NOMO-1 treated with dmso at 0.1 percent for 144 hours (cell line): ENCODE results near the gene AP3S2.
"Not testable (repeated sequence)": the region's sequence is repeated elsewhere in the genome, so short reads cannot be mapped to it uniquely, and the experiment has no call there.

Experiments used
- DNase-seq: peaks from one replicate; lab custom pipeline; 2025; ENCODE audit not compliant: unreplicated experiment; lab: John Stamatoyannopoulos, UW

The AP3S2 gene

DNA sequence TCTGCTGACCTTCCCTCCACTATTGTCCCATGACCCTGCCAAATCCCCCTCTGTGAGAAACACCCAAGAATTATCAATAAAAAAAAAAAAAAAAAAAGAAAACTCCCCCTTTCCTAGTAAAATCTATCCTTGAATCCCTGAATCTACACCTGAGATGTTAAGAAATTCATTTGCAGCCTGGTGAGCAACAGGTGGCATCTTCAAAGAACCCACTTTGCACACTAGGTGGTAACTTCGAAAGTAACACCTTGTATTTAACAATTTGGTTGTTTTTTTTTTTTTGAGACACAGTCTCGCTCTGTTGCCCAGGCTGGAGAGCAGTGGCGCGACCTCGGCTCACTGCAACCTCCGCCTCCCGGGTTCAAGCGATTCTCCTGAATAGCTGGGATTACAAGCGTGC lies 24.3 kb downstream of the AP3S2 start:
- not testable (repeated sequence) for DNase-seq

DNA sequence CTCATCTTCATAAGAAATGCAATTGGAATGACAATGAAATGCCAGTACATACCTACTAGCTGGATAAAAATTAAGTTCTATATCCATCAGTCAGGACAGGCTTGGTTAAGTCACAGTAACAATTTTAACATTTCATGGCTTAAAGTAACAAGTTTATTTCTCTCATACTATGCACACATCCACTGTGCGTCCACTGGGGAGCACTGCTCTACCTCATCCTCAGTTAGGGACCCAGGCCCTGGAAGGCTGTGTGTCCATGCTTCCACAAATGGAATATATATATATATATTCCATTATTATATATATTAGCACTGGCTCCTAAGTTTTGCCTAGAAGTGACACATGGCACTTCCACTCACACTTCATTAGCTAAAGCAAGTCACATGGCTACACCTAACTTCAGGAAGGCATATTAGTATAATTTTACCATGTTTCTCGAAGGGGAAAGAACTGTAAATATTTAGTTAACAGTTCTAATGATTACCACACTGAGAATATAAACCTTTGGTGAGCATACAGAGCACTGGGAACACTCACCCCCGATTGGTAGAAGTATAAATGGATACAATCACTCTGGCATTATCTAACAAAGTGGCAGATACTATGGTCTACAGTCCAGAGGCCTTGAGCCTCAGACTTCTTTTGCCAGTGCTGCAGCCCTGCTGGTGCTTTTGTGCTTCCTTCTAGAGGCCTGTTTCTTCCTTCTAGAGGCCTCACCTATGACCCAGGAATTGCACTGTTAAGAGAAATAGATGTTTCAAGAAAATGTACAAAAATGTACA lies 28.6 kb downstream of the AP3S2 start:
- no peak for DNase-seq

DNA sequence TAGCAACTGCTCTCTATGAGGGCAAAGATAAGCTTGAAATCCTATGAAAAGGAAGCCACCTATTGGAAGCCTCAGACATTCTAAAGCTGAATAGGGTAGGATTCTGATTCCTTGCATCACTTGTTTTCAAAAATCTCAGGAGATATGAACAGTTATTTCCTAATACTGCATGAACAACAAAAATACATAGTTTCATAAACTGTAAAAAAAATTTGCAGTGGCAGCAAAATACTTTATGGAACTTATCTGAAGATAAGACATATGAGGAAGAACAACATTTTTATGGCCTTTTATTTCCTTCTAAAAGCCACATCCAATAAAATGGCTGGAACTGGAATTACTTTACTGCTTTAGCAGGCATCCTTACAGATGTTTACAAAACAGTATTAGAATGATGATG lies 29.9 kb downstream of the AP3S2 start:
- DNase-seq = no peak

DNA sequence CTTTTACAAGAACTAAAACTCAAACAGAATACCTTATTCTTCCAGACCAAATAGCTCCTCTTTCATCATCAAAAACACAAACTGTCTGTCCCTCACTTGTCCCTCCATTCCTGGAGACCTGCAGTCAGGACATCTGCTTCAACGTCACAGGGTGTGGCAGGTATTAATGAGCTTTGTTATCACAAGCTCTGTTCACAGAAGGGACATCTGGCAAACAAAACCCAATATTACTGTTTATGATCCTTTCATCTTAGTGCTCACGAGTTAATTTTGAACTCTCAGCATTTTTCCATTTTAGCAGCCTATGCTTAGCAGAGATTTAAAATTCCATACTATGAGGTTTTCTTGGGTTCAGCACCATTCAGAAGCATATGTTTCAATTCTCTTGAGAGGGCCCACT lies 32.9 kb downstream of the AP3S2 start:
- DNase-seq = no peak

DNA sequence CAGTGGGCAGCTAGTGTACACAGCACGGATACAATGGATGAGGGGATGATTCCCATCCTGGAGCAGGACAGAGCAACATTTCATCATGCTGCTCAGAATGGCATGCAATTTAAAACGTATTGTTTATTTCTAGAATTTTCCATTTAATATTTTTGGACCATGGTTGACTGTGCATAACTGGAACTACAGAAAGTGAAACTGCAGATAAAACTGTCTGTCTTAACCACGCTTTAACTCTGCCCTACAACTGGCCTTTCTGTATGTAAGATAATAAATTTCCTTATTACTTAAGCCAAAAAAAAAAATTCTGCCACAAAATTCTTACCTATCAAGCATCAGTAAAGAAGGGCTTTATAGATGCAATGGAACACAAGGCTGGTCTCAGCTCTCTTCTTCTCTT lies 33.4 kb downstream of the AP3S2 start:
- no peak for DNase-seq

DNA sequence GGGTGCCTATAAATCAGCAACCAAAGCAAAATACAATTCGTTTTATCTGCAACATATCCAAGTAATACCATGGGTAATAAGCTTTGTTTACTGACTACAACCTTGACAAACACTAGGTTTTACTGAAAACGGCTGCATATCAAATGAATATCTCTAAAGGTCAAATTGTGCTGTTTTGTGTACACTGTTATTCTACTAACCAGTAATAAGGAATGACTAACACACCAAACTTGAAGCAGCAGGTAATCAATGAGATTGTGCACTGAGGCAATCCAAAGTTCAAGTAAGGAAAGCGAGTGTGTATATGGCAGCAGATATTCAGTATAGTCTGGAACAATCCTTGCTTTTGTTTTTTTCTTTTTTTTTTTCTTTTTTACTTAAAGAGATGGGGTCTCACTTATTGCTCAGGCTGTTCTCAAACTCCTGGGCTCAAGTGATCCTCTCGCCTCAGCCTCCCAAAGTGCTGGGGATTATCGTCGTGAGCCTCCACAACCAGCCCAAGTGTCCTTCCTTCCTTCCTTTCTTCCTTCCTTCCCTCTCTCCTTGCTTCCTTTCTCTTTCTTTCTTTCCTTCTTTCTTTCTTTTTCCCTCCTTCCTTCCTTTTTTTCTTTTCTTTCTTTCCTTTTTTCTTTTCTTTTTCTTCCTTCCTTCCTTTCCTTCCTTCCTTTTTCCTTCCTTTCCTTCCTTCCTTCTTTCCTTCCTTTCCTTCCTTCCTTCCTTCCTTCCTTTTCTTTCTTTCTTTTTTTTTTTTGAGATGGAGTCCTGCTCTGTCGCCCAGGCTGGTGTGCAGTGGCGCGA lies 34.9 kb downstream of the AP3S2 start:
- no peak for DNase-seq

DNA sequence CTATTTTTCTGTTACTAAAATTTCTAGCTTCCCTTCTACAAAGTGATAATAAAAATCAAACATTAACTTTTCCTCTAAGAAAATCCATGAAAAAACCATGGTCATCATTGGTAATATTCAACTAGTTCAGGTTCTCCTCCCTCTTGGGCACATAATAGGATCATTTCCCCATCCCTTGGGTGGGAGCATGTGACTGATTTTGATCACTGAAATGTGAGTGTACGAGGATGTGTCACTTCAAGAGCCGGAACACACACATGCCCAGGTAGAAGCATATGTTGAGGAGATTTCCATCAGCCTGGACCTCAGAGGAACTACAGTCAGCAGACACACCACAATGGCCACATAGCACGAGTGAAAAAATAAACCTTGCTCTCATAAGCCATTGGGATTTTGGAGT lies 36.1 kb downstream of the AP3S2 start:
- no peak for DNase-seq

DNA sequence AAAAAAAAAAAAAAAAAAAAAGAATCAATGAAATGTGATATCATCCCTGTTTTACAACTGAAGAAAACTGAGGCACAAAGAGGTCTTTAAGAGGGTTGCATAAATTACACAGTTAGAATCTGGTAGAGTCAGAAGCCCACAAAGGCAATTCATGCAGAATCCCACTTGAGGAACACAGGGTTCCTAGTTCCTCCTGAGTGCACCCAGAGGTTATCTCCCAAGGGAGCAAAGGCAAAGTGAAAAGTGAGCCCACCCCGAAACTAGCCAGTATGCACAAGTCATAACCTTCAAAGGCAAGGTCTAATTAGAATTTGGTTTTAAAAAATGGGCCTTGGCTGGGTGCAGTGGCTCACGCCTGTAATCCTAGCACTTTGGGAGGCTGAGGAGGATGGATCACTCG lies 37.8 kb downstream of the AP3S2 start:
- no peak for DNase-seq

DNA sequence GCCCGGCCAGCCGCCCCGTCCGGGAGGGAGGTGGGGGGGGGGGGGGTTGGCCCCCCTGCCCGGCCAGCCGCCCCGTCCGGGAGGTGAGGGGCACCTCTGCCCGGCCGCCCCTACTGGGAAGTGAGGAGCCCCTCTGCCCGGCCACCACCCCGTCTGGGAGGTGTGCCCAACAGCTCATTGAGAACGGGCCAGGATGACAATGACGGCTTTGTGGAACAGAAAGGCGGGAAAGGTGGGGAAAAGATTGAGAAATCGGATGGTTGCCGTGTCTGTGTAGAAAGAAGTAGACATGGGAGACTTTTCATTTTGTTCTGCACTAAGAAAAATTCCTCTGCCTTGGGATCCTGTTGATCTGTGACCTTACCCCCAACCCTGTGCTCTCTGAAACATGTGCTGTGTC lies 38.9 kb downstream of the AP3S2 start:
- DNase-seq = not testable (repeated sequence)

DNA sequence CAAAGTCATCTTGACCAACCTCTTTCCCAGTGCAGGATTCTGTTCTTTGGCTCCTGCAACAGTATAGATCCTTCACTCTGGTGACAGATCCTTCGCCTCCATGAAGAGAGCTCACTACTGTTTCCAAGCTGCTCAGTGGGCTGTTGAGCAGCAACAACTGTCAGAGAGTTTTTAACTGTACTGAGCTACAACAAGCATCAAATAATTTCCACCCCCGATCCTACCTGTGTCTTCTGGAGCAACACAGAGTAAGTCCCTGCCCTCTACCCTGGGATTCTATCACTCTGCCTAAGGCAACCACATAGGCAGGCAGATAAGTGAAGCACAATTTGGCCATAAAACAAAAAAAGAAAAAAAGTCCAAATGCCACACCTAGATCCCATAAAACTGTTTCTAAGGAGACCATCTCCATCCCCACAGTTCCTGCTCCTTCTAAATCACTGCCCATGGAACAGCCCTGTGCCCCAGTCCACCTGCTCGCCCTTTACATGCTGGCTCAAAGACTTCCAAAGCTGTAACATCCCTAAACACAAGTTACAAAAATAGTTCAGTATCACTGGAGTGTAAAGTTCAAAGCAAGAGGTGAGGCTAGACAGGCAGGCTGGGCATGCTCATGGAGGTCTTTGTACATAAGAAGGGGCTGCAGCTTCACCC lies 41.3 kb downstream of the AP3S2 start:
- DNase-seq = no peak

DNA sequence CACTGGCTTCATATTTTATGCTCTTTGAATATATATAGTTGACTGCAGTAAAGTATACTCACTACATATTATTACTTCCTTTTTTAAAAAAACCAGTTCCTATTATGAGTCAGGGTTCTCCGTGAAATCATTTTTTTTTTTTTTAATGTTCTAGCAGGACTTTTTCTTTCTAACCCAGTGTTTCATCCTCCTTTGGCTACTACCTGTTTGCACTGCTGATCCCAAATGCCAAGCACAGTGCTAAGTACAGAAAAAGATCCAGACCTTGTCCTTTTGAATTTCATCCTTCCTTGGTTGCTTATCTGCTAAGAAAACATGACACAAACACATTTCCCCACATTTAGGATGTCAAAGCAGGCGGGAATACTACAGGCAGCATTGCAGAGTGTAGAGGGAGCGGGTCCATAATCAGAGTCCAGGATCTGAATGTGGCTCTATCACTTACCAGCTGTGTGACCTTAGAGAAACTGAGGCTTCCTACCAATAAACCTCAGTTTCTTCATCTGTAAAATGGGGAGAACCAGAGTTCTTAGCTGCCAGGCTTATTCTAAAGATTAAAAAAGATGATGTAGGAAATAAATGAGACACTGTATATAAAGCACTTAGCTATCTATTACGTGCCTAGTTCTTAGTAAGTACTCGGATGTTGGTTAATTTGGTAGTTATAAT lies 42.0 kb downstream of the AP3S2 start:
- peak; percentile 26 for DNase-seq

DNA sequence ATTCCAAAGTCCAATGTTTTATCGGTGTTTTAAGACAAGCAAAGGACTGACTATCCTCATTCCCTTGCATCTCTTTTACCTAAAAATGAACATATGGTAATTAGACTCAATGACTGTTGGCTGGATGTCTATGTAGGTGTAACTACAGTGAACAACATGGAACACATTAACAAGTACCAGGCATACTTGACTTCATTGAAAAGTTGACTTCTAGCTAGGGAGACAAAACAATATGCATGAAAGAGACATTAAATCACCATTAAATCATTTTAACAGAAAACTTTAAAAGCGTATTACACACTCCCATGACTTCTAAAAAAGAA lies 44.9 kb downstream of the AP3S2 start:
- DNase-seq = no peak

DNA sequence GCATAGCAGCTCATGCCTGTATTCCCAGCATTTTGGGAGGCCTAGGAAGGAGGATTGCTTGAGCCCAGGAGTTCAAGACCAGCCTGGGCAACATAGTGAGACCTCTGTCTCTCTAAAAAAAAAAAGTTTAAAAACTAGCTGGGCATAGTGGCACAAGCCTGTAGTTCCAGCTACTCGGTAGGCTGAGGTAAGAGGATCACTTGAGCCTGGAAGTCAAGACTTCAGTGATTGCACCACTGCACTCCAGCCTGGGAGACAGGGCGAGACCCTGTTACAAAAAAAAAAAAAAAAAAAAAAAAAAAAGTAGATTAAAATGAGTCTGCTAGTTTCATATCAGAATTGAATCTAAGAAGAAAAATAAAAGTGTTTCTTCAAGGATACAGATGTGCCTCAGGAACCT lies 46.7 kb downstream of the AP3S2 start:
- DNase-seq = no peak

DNA sequence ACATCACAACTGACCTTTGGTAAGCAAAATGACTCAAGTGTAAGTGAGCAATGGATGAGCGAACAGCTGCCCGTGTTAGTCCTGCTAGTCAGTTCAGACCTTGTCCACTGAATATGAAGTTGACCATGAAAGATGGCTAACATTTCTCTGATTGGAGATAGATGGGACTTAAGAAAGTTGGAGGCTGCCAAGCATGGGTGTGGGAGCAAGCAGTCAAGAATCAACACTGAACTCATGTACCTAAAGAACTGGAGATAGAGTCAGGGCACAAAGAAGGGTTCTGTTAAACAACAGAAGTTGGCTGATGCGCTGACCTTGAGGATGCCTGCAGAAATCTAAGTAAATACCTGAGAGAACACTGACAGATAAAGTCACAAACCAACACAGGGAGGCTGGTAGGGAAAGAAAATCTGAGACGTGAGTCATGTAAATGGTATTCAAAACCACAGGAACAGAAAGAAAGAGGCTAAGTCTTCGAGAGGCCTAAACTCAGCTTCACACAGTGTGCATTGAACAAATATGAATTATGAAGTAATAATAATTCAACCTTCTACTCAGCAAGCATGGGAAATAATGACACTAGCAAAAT lies 48.4 kb downstream of the AP3S2 start:
- DNase-seq = no peak

DNA sequence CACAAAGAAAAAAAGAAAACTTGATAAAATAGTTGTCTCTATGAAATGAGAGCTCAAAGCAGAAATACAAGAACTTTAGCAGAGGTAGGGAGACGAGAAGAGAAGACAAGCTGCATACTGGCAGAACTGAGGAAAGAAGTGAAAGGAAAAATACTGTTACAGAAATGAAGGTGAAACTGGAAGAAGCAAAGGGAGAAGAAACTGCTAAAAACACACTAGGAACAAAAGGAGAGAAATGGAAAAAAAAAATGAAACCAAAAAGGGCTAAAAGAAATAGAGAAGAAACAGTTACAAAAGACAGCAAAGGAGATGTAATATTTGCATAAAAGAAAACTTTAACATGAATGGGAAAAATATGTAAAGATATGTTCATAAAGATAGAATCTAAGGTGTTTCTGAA lies 51.8 kb downstream of the AP3S2 start:
- no peak for DNase-seq

DNA sequence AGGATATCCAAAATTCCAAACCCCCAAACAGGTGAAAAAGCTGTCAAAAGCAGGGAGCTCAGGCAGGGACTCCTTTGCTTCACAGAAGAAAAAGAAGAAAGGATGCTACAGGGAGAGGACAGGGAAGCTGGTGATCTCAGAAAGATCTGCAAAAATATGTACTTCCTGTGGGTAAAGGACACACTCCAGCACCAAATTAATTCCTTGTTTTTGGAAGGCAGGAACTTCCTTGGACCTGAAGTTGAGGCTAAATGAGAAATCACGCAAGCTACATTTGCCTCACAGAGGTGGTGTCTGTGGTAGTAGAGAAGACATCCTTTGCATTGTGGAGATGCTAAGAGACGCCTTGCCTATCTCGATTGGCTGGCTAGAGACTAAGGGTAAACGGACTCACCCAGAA lies 52.5 kb downstream of the AP3S2 start:
- no peak for DNase-seq

DNA sequence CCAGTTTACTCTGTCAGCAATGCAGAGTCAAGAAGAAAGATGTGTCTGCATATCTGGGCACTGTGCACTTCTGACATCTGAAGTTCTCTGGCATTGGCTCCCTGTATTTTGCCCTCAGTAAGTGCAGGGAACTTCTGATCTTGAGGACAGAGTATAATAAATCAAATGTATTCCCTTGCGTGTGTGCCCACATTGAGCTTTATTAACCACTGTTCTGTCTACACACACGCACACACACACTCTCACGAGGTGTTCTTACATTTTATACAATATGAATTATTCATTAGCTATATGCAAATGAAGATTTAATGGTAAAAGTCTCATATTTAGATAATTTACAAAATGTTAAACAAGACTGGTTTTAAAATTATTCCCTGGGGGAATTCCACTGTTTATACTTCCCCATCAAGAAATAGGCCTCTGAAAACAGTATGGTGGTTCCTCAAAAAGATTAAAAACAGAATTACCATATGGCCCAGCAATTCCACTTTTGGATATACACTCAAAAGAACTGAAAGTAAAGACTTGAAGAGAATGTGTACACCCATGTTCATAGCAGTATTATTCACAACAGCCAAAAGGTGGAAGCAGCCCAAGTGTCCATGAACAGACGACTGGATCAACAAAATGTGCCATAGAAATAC lies 54.5 kb downstream of the AP3S2 start:
- DNase-seq = no peak

DNA sequence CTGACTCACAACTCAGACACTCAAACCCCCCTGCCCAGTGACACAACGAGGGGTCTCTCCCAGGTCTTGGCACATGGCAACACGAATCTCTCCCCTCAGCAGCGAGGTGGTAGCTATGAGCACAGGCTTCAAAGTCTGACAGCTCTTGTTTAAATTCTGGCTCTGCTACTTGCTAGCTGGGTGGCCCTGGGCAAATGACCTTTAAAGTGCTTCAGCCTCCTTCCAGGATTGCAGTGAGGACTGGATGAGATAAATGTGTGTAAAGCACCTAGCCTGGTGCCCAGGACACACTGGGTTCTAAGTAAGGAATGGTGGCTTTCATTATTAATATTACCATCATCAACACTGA lies 56.0 kb downstream of the AP3S2 start:
- DNase-seq = no peak

DNA sequence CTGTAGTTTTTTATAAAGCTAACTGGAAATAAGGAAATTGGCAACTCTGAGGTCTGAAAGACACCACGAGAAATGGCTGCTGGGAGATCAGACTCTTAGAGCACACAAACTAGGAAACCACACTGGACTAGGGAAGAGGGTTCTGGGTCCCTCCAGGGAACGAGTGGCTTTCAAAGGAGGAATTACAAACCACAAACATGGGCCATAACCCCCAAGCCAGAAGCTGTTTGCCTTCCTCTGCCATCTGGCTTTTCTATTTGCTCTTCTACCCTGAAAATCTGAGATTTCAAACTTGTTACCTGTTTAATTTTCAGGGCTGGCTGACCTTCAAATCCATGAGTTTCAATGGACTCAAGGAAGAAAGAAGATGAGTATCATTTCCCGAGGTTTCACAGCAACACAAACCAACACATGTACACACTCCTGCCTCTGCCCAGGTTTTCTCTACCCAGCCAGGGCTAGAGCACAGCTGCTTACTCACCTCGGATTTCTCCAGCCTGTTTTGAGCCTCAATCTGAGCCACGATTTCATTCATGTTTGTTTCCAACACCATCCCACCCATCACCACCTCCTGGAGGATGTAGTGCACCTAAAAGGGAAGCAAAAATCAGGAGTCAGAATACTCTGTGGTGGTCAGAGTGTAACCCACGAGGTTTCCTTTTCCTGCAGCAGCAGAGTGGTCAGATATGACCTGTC lies 56.5 kb downstream of the AP3S2 start:
- DNase-seq = no peak
